DMS53 (cell line): ENCODE data around the gene FAM217A.
"Not testable (repeated sequence)": the region's sequence is repeated elsewhere in the genome, so short reads cannot be mapped to it uniquely, and the experiment has no call there.

Experiments
- DNase-seq: peaks from one replicate; lab custom pipeline; 2025; lab: John Stamatoyannopoulos, UW

The FAM217A gene

GRCh38 chr6:4078691-4079471 is at the start of gene FAM217A:
TSS of gene FAM217A (minus strand) at chr6:4079137. CDS start at chr6:4077414, 1,723 bp downstream.
- no peak for DNase-seq

GRCh38 chr6:4128072-4128471 is 49.1 kb upstream of the FAM217A start:
- no peak for DNase-seq

- DNase-seq, result peak; percentile 7
Observed at GRCh38 chr6:4125933-4126864, 47.3 kb upstream of the FAM217A start.

- no peak for DNase-seq
Observed at GRCh38 chr6:4125500-4125899, 46.6 kb upstream of the FAM217A start.

GRCh38 chr6:4124351-4124750 is 45.4 kb upstream of the FAM217A start:
- DNase-seq, result no peak

- no peak for DNase-seq
Observed at GRCh38 chr6:4115741-4116140, 36.8 kb upstream of the FAM217A start.

- no peak for DNase-seq
Observed at GRCh38 chr6:4114123-4114522, 35.2 kb upstream of the FAM217A start.

GRCh38 chr6:4113649-4114048 is 34.7 kb upstream of the FAM217A start:
- no peak for DNase-seq

- DNase-seq, result no peak
Observed at GRCh38 chr6:4112366-4112765, 33.4 kb upstream of the FAM217A start.

- not testable (repeated sequence) for DNase-seq
Observed at GRCh38 chr6:4109363-4109815, 30.5 kb upstream of the FAM217A start.

- DNase-seq, result no peak
Observed at GRCh38 chr6:4108561-4109093, 29.7 kb upstream of the FAM217A start.

GRCh38 chr6:4107873-4108272 is 28.9 kb upstream of the FAM217A start:
- no peak for DNase-seq

GRCh38 chr6:4105980-4106536 is 27.1 kb upstream of the FAM217A start:
- no peak for DNase-seq

GRCh38 chr6:4103929-4104328 is 25.0 kb upstream of the FAM217A start:
- DNase-seq, result no peak

GRCh38 chr6:4102687-4103244 is 23.8 kb upstream of the FAM217A start:
- peak; percentile 23 for DNase-seq

- DNase-seq, result no peak
Observed at GRCh38 chr6:4101298-4101697, 22.4 kb upstream of the FAM217A start.

- DNase-seq, result no peak
Observed at GRCh38 chr6:4100655-4101054, 21.7 kb upstream of the FAM217A start.

- peak; percentile 35 for DNase-seq
Observed at GRCh38 chr6:4093288-4093687, 14.4 kb upstream of the FAM217A start.

- DNase-seq, result no peak
Observed at GRCh38 chr6:4091941-4092340, 13.0 kb upstream of the FAM217A start.

GRCh38 chr6:4090043-4090442 is 11.1 kb upstream of the FAM217A start:
- DNase-seq, result not testable (repeated sequence)

GRCh38 chr6:4088704-4089103 is 9.8 kb upstream of the FAM217A start:
- no peak for DNase-seq

GRCh38 chr6:4085332-4085700 is 6.4 kb upstream of the FAM217A start:
- no peak for DNase-seq
